ENCODE data around the gene ATP9B. TPM values are rescaled to one million over a fixed set of nuclear protein-coding genes. Genes with fewer than 3 reads are reported as not detected.

The ATP9B gene
- total RNA-seq, 1 donor from 2014 or later = 18.5 TPM

- intact Hi-C loops (cut with DNase I) = no loop called here
- no peak for DNase-seq (ENCODE audit: low spot score)
Measured at GRCh38 chr18:79336556-79337142, 267.5 kb downstream of the ATP9B start.

- DNase-seq (ENCODE audit: low spot score) = no peak
- intact Hi-C loops (cut with DNase I) = no loop called here
Measured at GRCh38 chr18:79337184-79337583, 268.0 kb downstream of the ATP9B start.

DNA sequence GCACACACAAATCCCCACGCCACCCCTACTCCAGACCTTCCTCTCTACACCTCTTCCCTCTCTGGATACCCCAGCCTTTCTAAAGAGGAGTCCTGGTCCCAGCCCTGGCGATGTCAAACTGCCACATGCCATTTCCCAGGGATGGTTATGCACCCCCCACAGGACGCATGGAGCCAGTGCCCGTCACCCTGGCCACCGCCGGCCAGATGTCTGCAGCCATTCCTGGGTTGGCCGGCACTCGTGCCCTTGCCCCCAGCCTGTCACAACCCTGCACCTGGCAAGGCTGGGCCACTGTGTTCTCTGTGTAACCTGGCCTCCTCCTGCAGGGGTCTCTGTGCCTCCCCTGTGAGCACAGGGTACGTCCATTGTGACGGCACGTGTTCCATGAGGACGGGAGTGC, 268.4 kb downstream of the ATP9B start:
- DNase-seq (ENCODE audit: low spot score) = no peak
- intact Hi-C loops (cut with DNase I) = no loop called here

DNA sequence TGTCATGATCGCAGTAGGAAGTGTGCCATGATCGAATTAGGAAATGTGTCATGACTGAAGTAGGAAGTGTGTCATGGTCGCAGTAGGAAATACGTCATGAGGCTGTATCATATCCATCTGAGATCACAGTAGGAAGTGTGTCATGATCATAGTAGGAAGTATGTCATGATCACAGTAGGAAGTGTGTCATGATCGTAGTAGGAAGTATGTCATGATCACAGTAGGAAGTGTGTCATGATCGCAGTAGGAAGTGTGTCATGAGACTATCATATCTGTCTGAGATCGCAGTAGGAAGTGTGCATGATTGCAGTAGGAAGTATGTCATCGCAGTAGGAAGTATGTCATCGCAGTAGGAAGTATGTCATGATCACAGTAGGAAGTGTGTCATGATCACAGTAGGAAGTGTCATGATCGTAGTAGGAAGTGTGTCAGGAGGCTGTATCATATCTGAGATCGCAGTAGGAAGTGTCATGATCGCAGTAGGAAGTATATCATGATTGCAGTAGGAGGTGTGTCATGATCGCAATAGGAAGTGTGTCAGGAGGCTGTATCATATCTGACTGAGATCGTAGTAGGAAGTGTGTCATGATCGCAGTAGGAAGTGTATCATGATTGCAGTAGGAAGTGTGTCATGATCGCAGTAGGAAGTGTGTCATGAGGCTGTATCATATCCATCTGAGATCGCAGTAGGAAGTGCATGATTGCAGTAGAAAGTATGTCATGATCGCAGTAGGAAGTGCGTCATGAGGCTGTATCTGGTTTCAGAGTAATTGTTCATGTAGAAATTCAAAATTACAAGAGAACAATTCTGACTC, 270.1 kb downstream of the ATP9B start:
- intact Hi-C loops (cut with DNase I) = no loop called here
- no peak for DNase-seq (ENCODE audit: low spot score)

DNA sequence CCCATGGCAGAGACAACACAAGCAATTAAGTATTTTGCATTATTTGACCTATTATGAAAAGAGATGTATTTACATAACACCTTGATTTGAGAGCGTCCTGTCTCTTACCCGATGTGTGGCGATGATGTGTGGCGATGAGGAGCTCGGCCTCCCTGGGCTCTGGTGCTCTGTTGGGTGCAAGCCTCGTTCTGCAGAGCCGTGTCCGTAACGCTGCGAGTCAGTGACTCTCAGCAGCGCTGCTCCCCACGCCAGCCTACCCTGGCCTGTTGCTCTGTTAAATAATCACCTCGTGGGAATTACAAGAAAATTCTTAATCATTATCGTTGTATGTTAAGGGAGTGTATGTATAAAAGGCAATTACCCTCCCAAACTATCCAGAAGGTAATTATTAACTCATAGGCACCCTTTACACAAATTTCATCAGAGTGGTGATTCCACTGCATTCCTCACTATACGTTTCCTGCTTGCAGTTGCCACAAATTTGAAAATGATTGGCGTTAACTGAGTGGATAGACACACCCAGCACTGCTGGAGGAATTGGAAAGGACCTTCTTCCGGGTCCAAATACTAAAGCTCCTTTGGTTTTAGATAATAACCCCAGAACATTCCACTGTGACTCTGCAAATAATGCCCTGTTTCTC, 274.5 kb downstream of the ATP9B start:
- no peak for DNase-seq (ENCODE audit: low spot score)
- intact Hi-C loops (cut with DNase I) = no loop called here

DNA sequence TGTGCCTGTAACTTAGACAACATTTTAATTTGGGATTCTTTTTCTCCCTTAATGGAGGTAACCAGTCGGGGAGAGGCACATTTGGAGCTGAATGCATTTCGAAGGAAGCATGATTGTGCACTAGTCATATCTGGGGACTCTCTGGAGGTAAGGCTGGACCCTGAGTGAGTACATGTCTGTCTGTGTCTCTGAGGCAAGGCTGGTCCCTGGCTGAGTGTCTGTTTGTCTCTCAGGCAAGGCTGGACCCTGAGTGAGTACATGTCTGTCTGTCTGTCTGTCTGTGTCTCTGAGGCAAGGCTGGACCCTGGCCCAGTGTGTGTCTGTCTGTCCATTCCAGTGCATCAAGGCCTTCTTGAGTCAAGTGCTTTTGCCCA, 275.0 kb downstream of the ATP9B start:
- intact Hi-C loops (cut with DNase I) = no loop called here
- DNase-seq (ENCODE audit: low spot score) = no peak

GRCh38 chr18:79345366-79345765, 276.2 kb downstream of the ATP9B start:
- DNase-seq (ENCODE audit: low spot score) = no peak
- intact Hi-C loops (cut with DNase I) = no loop called here

- intact Hi-C loops (cut with DNase I) = no loop called here
Measured at GRCh38 chr18:79345981-79346380, 276.8 kb downstream of the ATP9B start.

GRCh38 chr18:79348066-79348465, 278.9 kb downstream of the ATP9B start:
- DNase-seq (ENCODE audit: low spot score) = no peak
- intact Hi-C loops (cut with DNase I) = no loop called here

More at GRCh38 chr18:79345981-79346380, 276.8 kb downstream of the ATP9B start:
- DNase-seq (ENCODE audit: low spot score) = no peak

GRCh38 chr18:79352432-79352831, 283.2 kb downstream of the ATP9B start:
- no peak for DNase-seq (ENCODE audit: low spot score)
- intact Hi-C loops (cut with DNase I) = no loop called here

- intact Hi-C loops (cut with DNase I) = no loop called here
- no peak for DNase-seq (ENCODE audit: low spot score)
Measured at GRCh38 chr18:79353267-79353666, 284.1 kb downstream of the ATP9B start.

DNA sequence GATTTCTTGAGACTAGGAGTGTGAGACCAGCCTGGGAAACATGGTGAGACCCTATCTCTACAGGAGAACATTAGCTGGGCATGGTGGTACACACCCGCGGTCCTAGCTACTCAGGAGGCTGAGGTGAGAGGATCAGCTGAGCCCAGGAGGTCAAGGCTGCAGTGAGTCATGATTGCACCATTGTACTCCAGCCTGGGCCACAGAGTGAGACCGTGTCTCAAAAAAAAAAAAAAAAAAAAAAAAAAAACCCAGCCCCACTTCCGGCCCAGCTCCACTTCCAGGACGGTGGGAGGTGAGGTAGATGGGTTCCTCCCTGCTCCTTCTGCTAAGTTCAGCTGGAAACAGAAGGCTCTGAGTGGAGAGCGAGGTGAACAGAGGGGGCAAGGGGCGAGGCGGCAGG, 285.2 kb downstream of the ATP9B start:
- intact Hi-C loops (cut with DNase I) = no loop called here
- DNase-seq (ENCODE audit: low spot score) = no peak

GRCh38 chr18:79355433-79356335, 286.5 kb downstream of the ATP9B start:
- intact Hi-C loops (cut with DNase I) = no loop called here
- no peak for DNase-seq (ENCODE audit: low spot score)

DNA sequence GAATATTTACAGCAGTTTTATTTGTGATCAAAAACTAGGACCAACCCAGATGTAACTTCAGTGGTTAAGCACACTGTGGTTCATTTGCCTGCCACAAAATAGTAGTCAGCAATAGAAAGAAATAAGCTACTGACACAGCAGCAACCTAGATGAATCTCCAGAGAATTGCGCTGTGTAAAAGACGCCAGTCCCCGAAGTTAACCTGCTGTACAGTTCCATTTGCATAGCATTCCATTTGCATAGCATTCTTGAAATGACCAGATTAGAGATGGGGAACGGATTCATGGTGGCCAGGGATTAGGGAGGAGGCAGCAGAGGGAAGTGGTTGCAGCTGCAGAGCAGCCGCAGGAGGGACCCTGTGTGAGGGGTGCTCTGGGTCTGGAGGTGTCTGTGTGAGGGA, 287.2 kb downstream of the ATP9B start:
- no peak for DNase-seq (ENCODE audit: low spot score)
- intact Hi-C loops (cut with DNase I) = no loop called here

GRCh38 chr18:79360933-79361332, 291.7 kb downstream of the ATP9B start:
- intact Hi-C loops (cut with DNase I) = no loop called here
- DNase-seq (ENCODE audit: low spot score) = no peak

- no peak for DNase-seq (ENCODE audit: low spot score)
- intact Hi-C loops (cut with DNase I) = no loop called here
Measured at GRCh38 chr18:79361766-79362522, 292.8 kb downstream of the ATP9B start.

- peak; percentile 54 for DNase-seq (ENCODE audit: low spot score)
- intact Hi-C loops (cut with DNase I) = no loop called here
Measured at GRCh38 chr18:79365701-79366100, 296.5 kb downstream of the ATP9B start.

GRCh38 chr18:79366177-79367094, 297.2 kb downstream of the ATP9B start:
- intact Hi-C loops (cut with DNase I) = no loop called here
- peak; percentile 74 for DNase-seq (ENCODE audit: low spot score)

All from cardiac septum (tissue), 1 donor.